Skeletal muscle tissue (tissue), 4 donors: Measurements from ENCODE around the gene NANS. TPM values are rescaled to one million over a fixed set of nuclear protein-coding genes. Genes with fewer than 3 reads are reported as not detected.

Experiments
- H3K27ac ChIP-seq: one replicate; pipeline ENCODE4 v1.7.0; 2013; ENCODE audit warnings: mild to moderate bottlenecking, low read depth, low read length, inconsistent platforms
- H3K27me3 ChIP-seq, 3 donors: one replicate each; pipeline ENCODE4 v1.7.0; 2013; ENCODE audit warnings: low read length in 3 of 3; ENCODE audit not compliant: control insufficient read depth in 3 of 3, insufficient read depth in 3 of 3
- H3K36me3 ChIP-seq, 3 donors: one replicate each; pipeline ENCODE4 v1.7.0; 2013; ENCODE audit warnings: low read length in 3 of 3; ENCODE audit not compliant: control insufficient read depth in 3 of 3, insufficient read depth in 3 of 3
- H3K4me1 ChIP-seq, 3 donors: one replicate each; pipeline ENCODE4 v1.7.0; 2013; ENCODE audit warnings: low read length in 3 of 3, mild to moderate bottlenecking in 3 of 3; ENCODE audit not compliant: control insufficient read depth in 3 of 3, insufficient read depth in 3 of 3
- H3K4me3 ChIP-seq, 3 donors: one replicate each; pipeline ENCODE4 v1.7.0; 2013; ENCODE audit warnings: low read length in 3 of 3
- H3K9ac ChIP-seq, 3 donors: one replicate each; pipeline ENCODE4 v1.7.0; 2013; ENCODE audit warnings: low read length in 3 of 3, mild to moderate bottlenecking in 3 of 3, moderate library complexity in 2 of 3, low read depth in 1 of 3
- H3K9me3 ChIP-seq, 3 donors: one replicate each; pipeline ENCODE4 v1.7.0; 2013; ENCODE audit warnings: low read length in 3 of 3; ENCODE audit not compliant: control insufficient read depth in 3 of 3
- total RNA-seq: library from RNA; depleted of rRNA; stranded (reverse); fragments of >200 nt; gene quantifications from one replicate; pipeline ENCODE4 v1.2.3, GENCODE V29; 2014
- donor health status: Osteomylitis.

Gene NANS
- total RNA-seq, 1 donor from 2014 or later, result 32.4 TPM

DNA sequence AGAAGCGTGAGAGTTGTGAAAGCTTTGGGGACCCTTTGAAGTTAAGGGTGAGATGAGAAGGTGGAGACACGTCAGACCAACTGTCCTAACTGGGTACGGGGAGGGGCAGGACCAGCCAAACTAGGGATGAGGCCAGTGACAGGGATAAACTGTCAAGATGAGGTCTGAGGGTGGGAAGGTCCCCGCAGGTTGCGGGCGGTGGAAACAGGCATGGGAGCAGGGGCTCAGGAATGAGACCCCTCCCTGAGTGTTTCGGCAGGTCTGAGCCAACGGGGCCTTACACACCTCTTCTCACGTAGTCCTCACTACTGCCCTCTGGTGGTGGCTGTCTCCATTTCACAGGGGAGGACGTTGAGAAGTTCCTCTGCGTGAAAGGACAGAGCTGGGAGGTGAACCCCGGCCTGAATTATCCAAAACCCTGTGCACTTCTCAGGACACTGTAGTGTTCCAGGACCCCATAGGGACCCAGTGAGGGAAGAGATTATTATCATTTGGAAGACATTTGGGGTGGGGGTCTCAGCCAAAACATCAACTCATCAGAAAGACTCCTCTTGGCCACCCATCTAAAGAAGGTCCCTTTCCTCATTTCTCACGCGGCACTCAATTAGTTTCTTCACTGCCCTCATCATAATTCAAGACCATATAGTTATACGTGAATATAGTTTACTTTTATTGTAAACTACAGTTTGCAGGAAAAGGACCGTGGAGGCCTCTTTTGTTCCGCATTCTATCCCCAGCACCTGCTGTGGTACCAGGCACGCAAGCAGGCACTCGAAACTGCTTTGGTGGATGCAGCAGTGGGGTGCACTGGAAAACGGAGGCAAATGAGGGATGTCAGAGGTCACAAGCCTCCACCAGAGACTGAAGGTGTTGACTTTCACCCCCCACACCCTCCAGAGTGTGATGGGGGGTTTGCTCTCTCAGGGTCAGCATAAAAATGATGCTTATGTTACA lies 21.7 kb upstream of the NANS start:
- no peaks in the 10 kb centered on the region for H3K9me3 ChIP-seq
- peaks cover 20 to 28% (median 21%) of the 10 kb centered on the region in 3 donors for H3K4me1 ChIP-seq
- H3K36me3 ChIP-seq, result no peaks in the 10 kb centered on the region
- no peak overlapping the region for H3K9ac ChIP-seq
- no peaks in the 10 kb centered on the region for H3K27me3 ChIP-seq
- H3K4me3 ChIP-seq, result peak overlapping the region in 2 of 3 donors; percentile 38 to 64
- H3K27ac ChIP-seq, result no peak overlapping the region

DNA sequence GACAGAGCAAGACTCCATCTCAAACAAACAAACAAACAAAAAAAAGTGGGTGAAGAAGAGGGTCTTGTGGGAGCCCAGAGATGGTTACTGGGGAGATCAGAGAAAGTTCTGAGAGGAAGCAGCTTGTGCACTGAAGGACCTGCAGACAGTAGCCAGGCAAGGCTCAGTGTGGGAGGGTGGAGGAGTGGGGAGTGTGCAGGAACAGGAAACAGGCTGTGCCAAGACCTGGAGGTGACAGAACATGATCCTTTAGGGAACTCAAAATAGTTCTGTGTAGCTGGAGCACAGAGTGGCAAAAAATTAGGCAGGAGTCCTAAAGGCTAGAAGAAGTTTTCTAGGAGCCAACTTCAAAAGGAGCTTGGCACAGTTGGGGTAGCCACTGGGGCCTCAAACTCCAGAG lies 19.2 kb upstream of the NANS start:
- H3K27ac ChIP-seq, result no peak overlapping the region
- no peaks in the 10 kb centered on the region for H3K27me3 ChIP-seq
- H3K9ac ChIP-seq, result no peak overlapping the region
- H3K4me1 ChIP-seq, result peaks cover 20 to 28% (median 21%) of the 10 kb centered on the region in 3 donors
- H3K36me3 ChIP-seq, result no peaks in the 10 kb centered on the region
- no peak overlapping the region for H3K4me3 ChIP-seq
- H3K9me3 ChIP-seq, result no peaks in the 10 kb centered on the region

DNA sequence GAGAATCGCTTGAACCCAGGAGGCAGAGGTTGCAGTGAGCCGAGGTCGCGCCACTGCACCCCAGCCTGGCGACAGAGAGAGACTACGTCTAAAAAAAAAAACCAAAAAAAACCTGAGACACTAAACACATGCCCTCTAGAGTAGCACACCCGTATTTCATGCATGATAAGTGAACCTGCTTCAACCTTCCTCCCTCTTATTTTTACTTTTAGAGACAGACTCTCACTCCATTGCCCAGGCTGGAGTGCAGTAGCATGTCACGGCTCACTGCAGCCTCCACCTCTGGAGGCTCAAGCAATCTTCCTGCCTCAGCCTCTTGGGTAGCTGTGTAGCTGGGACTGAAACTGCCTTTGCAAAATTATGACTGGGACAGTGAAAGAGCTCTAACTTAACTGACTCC lies 17.6 kb upstream of the NANS start:
- no peak overlapping the region for H3K4me3 ChIP-seq
- no peaks in the 10 kb centered on the region for H3K9me3 ChIP-seq
- H3K27ac ChIP-seq, result no peak overlapping the region
- H3K36me3 ChIP-seq, result no peaks in the 10 kb centered on the region
- peaks cover 20 to 28% (median 21%) of the 10 kb centered on the region in 3 donors for H3K4me1 ChIP-seq
- H3K9ac ChIP-seq, result no peak overlapping the region
- H3K27me3 ChIP-seq, result no peaks in the 10 kb centered on the region

DNA sequence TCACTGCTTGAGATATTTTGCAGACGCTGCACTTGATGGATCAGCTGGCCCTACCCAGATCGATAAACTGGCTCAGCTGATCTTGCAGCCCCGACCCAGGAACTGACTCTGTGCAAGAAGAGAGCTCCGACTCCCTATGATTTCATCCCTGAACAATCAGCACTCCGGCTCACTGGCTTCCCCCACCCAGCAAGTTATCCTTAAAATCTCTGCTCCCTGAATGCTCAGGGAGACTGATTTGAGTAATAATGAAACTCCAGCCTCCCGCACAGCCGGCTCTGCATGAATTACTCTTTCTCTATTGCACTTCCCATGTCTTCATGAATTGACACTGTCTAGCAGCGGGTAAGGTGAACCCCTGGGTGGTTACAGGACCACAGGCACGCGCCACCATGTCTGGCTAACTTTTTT lies 16.9 kb upstream of the NANS start:
- H3K27me3 ChIP-seq, result no peaks in the 10 kb centered on the region
- H3K9me3 ChIP-seq, result no peaks in the 10 kb centered on the region
- H3K27ac ChIP-seq, result no peak overlapping the region
- no peak overlapping the region for H3K9ac ChIP-seq
- peaks cover 17 to 27% (median 19%) of the 10 kb centered on the region in 3 donors for H3K4me1 ChIP-seq
- no peak overlapping the region for H3K4me3 ChIP-seq
- H3K36me3 ChIP-seq, result no peaks in the 10 kb centered on the region

DNA sequence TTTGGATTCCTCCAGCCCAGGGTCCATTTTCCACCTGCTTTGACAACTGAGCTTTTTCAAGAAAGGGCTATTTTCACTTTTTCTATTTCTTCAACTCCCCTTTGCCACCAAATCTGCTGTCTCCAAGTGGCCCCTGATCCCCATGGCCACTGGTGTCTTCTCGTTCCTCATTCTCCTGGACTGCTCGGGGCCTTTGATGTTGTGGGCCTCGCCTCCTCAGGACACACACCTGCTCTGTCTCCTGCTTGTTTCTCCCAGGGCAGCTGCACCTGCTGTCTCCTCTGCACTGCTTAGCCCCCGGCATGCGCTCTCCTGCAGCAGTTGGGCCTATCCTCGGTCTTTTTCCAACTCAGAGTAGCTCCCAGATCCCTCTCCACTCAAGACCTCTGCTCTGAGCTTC lies 16.3 kb upstream of the NANS start:
- Histone ChIP-seq H3K9ac (no peak overlapping the region), H3K27ac (no peak overlapping the region), H3K36me3 (no peaks in the 10 kb centered on the region), H3K27me3 (no peaks in the 10 kb centered on the region), H3K4me1 (peaks cover 14 to 22% (median 14%) of the 10 kb centered on the region in 3 donors), H3K9me3 (no peaks in the 10 kb centered on the region), H3K4me3 (no peak overlapping the region)

DNA sequence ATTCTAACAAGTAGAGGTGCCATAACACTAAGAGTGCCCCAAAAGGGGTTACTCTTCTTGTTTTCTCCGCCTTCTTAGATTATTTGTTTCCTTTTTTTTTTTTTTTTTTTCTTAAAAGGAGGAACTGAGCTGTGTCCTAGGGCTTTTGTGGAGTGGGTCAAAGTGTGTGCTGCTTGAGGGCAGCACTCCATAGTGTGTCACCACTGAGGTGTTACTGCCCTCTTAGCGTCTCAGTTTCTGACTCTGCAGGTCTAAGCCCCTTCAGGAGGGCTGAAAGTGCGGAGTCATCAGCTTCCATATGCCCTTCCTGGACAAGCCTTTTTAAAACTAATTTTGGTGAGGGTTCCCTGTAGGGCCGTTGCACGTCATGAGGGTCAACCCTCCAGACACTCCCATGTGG lies 12.6 kb upstream of the NANS start:
- H3K4me1 ChIP-seq, result no peaks in the 10 kb centered on the region
- no peak overlapping the region for H3K27ac ChIP-seq
- H3K9ac ChIP-seq, result no peak overlapping the region
- H3K9me3 ChIP-seq, result no peaks in the 10 kb centered on the region
- no peaks in the 10 kb centered on the region for H3K27me3 ChIP-seq
- H3K36me3 ChIP-seq, result no peaks in the 10 kb centered on the region
- no peak overlapping the region for H3K4me3 ChIP-seq

DNA sequence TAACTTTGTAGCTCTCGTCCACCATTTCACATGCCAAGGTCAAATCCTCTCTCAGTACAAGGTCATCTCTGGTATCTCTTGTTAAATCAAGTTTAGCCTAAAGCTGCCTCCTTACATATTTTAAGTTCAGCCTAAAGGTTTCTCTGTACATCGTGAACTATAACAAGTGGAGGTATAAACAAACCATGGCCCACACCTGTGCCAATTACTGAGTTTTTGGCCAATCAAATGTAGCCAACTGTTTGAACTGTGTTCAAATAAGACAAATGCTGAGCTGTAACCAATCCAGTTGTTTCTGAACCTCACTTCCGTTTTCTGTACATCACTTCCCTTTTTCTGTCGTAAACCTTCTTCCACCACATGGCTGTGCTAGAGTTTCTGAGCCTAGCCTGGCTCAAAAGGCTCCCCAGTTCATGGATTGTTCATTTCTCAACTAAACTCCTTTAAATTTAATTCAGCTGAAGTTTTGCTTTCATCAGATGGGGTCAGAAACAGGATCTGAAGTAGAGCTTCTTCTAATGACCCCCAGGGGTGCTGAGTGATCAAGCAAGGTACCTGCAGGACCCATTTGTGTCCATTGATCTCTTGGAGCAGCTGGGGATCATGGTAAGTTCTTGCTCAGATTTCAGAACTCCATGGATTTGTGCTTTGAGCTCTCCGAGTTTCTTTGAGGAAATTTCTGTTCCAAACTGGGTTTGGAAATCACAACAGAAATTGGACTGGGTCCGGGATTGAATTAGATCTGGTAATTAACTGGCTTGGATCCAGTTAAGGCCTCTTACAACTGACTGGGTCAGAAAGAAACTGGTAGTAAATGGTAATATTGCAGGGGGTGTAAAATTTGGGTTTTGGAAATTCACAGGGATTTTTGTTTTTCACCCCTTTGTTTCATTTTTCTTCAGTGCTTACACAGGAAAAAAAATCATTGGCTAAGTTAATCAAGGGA lies 11.0 kb upstream of the NANS start:
- no peaks in the 10 kb centered on the region for H3K27me3 ChIP-seq
- no peaks in the 10 kb centered on the region for H3K9me3 ChIP-seq
- H3K36me3 ChIP-seq, result no peaks in the 10 kb centered on the region
- H3K27ac ChIP-seq, result no peak overlapping the region
- no peaks in the 10 kb centered on the region for H3K4me1 ChIP-seq
- no peak overlapping the region for H3K9ac ChIP-seq
- H3K4me3 ChIP-seq, result no peak overlapping the region

DNA sequence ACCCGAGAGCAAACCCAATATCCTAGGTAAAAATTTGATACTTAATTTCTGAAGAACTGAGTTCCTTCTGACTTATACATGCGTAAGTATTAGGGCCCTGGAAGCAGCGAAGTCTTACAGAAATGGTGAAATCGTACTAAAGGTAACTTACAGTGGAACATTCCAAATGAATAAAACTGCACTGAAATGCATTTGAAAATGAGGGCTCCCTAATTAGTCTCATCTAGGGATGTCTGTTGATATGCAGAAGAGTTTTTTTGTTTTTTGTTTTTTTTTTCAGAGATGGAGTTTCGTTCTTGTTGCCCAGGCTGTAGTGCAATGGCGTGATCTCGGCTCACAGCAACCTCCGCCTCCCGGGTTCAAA lies 10.4 kb upstream of the NANS start:
- Histone ChIP-seq H3K27me3 (no peaks in the 10 kb centered on the region), H3K9me3 (no peaks in the 10 kb centered on the region), H3K4me3 (no peak overlapping the region), H3K4me1 (no peaks in the 10 kb centered on the region), H3K9ac (no peak overlapping the region), H3K27ac (no peak overlapping the region), H3K36me3 (no peaks in the 10 kb centered on the region)

DNA sequence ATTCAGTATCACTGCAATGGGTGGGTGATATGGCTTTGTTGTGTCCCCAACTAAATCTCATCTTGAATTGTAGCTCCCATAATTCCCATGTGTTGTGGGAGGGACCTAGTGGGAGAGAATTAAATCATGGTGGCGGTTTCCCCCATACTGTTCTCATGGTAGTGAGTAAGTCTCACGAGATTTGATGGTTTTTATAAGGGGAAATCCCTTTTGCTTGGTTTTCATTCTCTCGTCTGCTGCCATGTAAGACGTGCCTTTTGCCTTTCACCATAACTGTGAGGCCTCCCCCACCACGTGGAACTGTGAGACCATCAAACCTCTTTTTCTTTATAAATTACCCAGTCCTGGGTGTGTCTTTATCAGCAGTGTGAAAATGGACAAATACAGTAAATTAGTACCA lies 9.5 kb upstream of the NANS start:
- H3K27me3 ChIP-seq, result no peaks in the 10 kb centered on the region
- no peak overlapping the region for H3K9ac ChIP-seq
- no peaks in the 10 kb centered on the region for H3K36me3 ChIP-seq
- no peaks in the 10 kb centered on the region for H3K4me1 ChIP-seq
- no peak overlapping the region for H3K4me3 ChIP-seq
- no peaks in the 10 kb centered on the region for H3K9me3 ChIP-seq
- H3K27ac ChIP-seq, result no peak overlapping the region
